ENCODE measurements around the gene MXI1. TPM values are rescaled to one million over a fixed set of nuclear protein-coding genes. Genes with fewer than 3 reads are reported as not detected.

Gene MXI1
- total and polyA plus RNA-seq, 2 experiments from 2014 or later: 5.1 to 8.5 TPM

GRCh38 chr10:110274647-110275046 lies 67.2 kb downstream of the MXI1 start:
- Mint-ChIP-seq H3K4me3 (no peak overlapping the region), H3K4me1 (peaks cover 16% of the 10 kb centered on the region), H3K27me3 (ENCODE audit: insufficient read depth, low read depth, poor library complexity) (peaks cover 1% of the 10 kb centered on the region), H3K27ac (peak overlapping the region; percentile 35; the same call in 1 of the 2 replicates), H3K36me3 (ENCODE audit: low read depth) (0 out of 3 replicates have a peak, but pooled peaks cover under 1% of the 10 kb centered on the region), H3K9me3 (no peaks in the 10 kb centered on the region)
- 0 out of 2 replicates have a peak, but pooled peaks cover 5% of the 10 kb centered on the region for H4K20me1 ChIP-seq (replicated peaks; ENCODE audit: insufficient read depth)
- no peaks in the 10 kb centered on the region for H3K4me1 ChIP-seq (ENCODE audit: insufficient read depth)
- H3K9me2 ChIP-seq (ENCODE audit: insufficient read depth): no peaks in the 10 kb centered on the region
- H3K36me3 ChIP-seq (ENCODE audit: insufficient read depth): no peaks in the 10 kb centered on the region
- no peak for DNase-seq (ENCODE audit: low spot score)
- no peak overlapping the region for H2AFZ ChIP-seq
- ATAC-seq: no peak
- H3K4me2 ChIP-seq: 0 out of 2 replicates have a peak overlapping the region, but pooled peaks have one; percentile 1
- H3K79me2 ChIP-seq (replicated peaks; ENCODE audit: insufficient read depth): no peaks in the 10 kb centered on the region
- no peak overlapping the region for H3K4me3 ChIP-seq
- no peak overlapping the region for H3K27ac ChIP-seq (ENCODE audit: low read depth)
- H3F3A ChIP-seq (replicated peaks; ENCODE audit: low read depth): no peaks in the 10 kb centered on the region
- TF ChIP-seq POLR2AphosphoS5 (IDR thresholded peaks at IDR 0.05; ENCODE audit: low read depth): no peak
- no peak for TF ChIP-seq ETS1 (IDR thresholded peaks at IDR 0.05)
- no peak for TF ChIP-seq STAT1 (IDR thresholded peaks at IDR 0.05; ENCODE audit: unreplicated experiment)
- TF ChIP-seq CREB1 (CRISPR knock-in tag; IDR thresholded peaks at IDR 0.05; ENCODE audit: low read depth): no peak
- TF ChIP-seq EZH2phosphoT487 (IDR thresholded peaks at IDR 0.05; ENCODE audit: unreplicated experiment): no peak
- TF ChIP-seq CTCF (conservative IDR thresholded peaks at IDR 0.05; ENCODE audit: low read depth in 2 of 2): no peak
- TF ChIP-seq JUNB (IDR thresholded peaks at IDR 0.05; ENCODE audit: unreplicated experiment): no peak
- TF ChIP-seq NANOG (IDR thresholded peaks at IDR 0.05; ENCODE audit: borderline replicate concordance): no peak
- TF ChIP-seq ZNF114 (CRISPR knock-in tag; IDR thresholded peaks at IDR 0.05): no peak
- no peak for TF ChIP-seq REST (IDR thresholded peaks at IDR 0.05; ENCODE audit: unreplicated experiment)
- no peak for TF ChIP-seq ZNF462 (CRISPR knock-in tag; IDR thresholded peaks at IDR 0.05)
- no peak for TF ChIP-seq EZH2 (IDR thresholded peaks at IDR 0.05; ENCODE audit: low read depth, unreplicated experiment)
- TF ChIP-seq ZNF331 (CRISPR knock-in tag; IDR thresholded peaks at IDR 0.05; ENCODE audit: low read depth): no peak
- no peaks in the 10 kb centered on the region for H3K27me3 ChIP-seq (ENCODE audit: insufficient read depth)

Data from GM23338 (cell line).